ENCODE data around the gene CFAP57.

DNA sequence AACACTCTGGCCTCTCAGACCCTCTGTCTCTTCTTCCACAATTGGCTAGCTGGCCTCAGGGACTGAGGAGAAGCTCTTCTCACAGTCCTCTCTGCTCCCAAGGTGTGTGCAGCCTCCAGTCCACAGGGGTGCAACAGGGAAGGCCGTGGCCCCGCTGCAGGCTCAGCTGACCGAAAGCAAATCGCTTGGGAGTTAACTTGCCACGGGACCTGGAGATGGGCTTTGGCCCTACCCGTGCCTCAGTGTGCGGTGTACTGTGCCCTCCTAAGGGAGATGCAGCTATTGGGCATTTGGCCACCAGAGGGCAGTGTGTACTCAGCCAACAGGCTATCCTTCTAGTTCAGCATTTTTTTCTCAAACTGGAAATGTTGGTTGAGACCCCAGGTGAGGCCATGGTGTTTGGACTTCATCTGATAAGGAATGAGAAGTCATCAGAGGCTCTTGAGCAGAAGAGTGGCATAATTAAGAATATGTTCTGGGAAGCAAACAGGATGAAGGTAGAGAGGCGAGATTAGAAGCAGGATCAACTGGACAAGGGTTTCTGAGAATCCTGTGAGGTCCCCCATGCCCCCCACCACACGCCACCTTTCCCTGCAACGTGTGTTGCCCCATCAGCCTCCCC lies 55.1 kb downstream of the CFAP57 start:
- TF ChIP-seq POLR2A (IDR thresholded peaks at IDR 0.05) (no peak), POLR2AphosphoS5 (IDR thresholded peaks at IDR 0.05) (no peak)

All from transverse colon (tissue), 3 donors.